GM21717 (cell line): ENCODE results near the gene MAD1L1.
"Not testable (repeated sequence)": the region's sequence is repeated elsewhere in the genome, so short reads cannot be mapped to it uniquely, and the experiment has no call there.

Source experiments
- ATAC-seq: cut with Tn5 transposase; IDR thresholded peaks from one replicate; pipeline ENCODE4 v1.9.1; 2021; ENCODE audit warnings: mild to moderate bottlenecking, moderate library complexity; ENCODE audit not compliant: unreplicated experiment

Gene MAD1L1

GRCh38 chr7:1893451-1893850 is 339.3 kb downstream of the MAD1L1 start:
- ATAC-seq, result no peak

GRCh38 chr7:1893036-1893435 is 339.7 kb downstream of the MAD1L1 start:
- ATAC-seq, result no peak

GRCh38 chr7:1892011-1892965 is 340.5 kb downstream of the MAD1L1 start:
- ATAC-seq, result no peak

- ATAC-seq, result no peak
Measured at GRCh38 chr7:1890289-1891235, 342.2 kb downstream of the MAD1L1 start.

- ATAC-seq, result no peak
Measured at GRCh38 chr7:1889556-1890181, 343.1 kb downstream of the MAD1L1 start.

GRCh38 chr7:1889091-1889490 is 343.7 kb downstream of the MAD1L1 start:
- no peak for ATAC-seq

GRCh38 chr7:1888425-1888824 is 344.3 kb downstream of the MAD1L1 start:
- ATAC-seq, result no peak

GRCh38 chr7:1887251-1887650 is 345.5 kb downstream of the MAD1L1 start:
- ATAC-seq, result no peak

- ATAC-seq, result no peak
Measured at GRCh38 chr7:1886361-1887064, 346.2 kb downstream of the MAD1L1 start.

- no peak for ATAC-seq
Measured at GRCh38 chr7:1885465-1886226, 347.1 kb downstream of the MAD1L1 start.

- no peak for ATAC-seq
Measured at GRCh38 chr7:1884583-1885350, 348.0 kb downstream of the MAD1L1 start.

GRCh38 chr7:1883834-1884582 is 348.7 kb downstream of the MAD1L1 start:
- no peak for ATAC-seq

GRCh38 chr7:1883031-1883761 is 349.5 kb downstream of the MAD1L1 start:
- no peak for ATAC-seq

GRCh38 chr7:1882451-1882850 is 350.3 kb downstream of the MAD1L1 start:
- no peak for ATAC-seq

- no peak for ATAC-seq
Measured at GRCh38 chr7:1881946-1882345, 350.8 kb downstream of the MAD1L1 start.

- not testable (repeated sequence) for ATAC-seq
Measured at GRCh38 chr7:1876641-1877040, 356.1 kb downstream of the MAD1L1 start.

- not testable (repeated sequence) for ATAC-seq
Measured at GRCh38 chr7:1875392-1876199, 357.1 kb downstream of the MAD1L1 start.
